Endothelial cell of umbilical vein (primary cell): ENCODE results near the gene MRPL17.

Experiments
- EZH2 ChIP-seq: IDR thresholded peaks from 2 replicates; pipeline ENCODE4 v1.6.1; 2012; ENCODE audit warnings: borderline replicate concordance, low read depth, mild to moderate bottlenecking, moderate library complexity, low read length, inconsistent platforms; ENCODE audit not compliant: severe bottlenecking
- FOS ChIP-seq: IDR thresholded peaks from 2 replicates; pipeline ENCODE4 v1.6.1; 2011; ENCODE audit warnings: mild to moderate bottlenecking, low read length, moderate library complexity, borderline replicate concordance; ENCODE audit not compliant: insufficient read depth
- GATA2 ChIP-seq: IDR thresholded peaks from 2 replicates; pipeline ENCODE4 v1.7.0; 2011; ENCODE audit warnings: low read depth, mild to moderate bottlenecking, moderate library complexity, mixed read lengths, low read length; ENCODE audit not compliant: insufficient read length, insufficient read depth
- JUN ChIP-seq: IDR thresholded peaks from 2 replicates; pipeline ENCODE4 v1.6.1; 2011; ENCODE audit warnings: borderline replicate concordance, low read depth; ENCODE audit not compliant: insufficient read length, insufficient read depth
- MYC ChIP-seq: IDR thresholded peaks from one replicate; pipeline ENCODE4 v1.6.1; 2011; ENCODE audit warnings: mild to moderate bottlenecking, low read depth, low read length
- POLR2A ChIP-seq: IDR thresholded peaks from 2 replicates; pipeline ENCODE4 v1.6.1; 2012; ENCODE audit warnings: low read depth, mild to moderate bottlenecking, control low read depth, low read length
- POLR2AphosphoS5 ChIP-seq: IDR thresholded peaks from 2 replicates; pipeline ENCODE4 v1.6.1; 2012; ENCODE audit warnings: low read depth, mild to moderate bottlenecking, control low read depth, low read length, moderate library complexity; ENCODE audit not compliant: insufficient read depth
- TF ChIP-seq, protein P1 (sequence below), 2 donors: IDR thresholded peaks; 1 replicate in 1 of 2; 2 replicates in 1 of 2; pipeline ENCODE4 v1.5.1; 2011; ENCODE audit warnings: low read length in 2 of 2, mild to moderate bottlenecking in 2 of 2, moderate library complexity in 2 of 2, control low read depth in 1 of 2, inconsistent platforms in 1 of 2, low read depth in 1 of 2; ENCODE audit not compliant: insufficient read depth in 1 of 2; ENCODE audit errors: extremely low read depth in 1 of 2
- TF ChIP-seq, protein P2 (sequence below): IDR thresholded peaks from 2 replicates; pipeline ENCODE4 v1.6.1; 2011; ENCODE audit not compliant: insufficient read depth, insufficient read length

DNA sequence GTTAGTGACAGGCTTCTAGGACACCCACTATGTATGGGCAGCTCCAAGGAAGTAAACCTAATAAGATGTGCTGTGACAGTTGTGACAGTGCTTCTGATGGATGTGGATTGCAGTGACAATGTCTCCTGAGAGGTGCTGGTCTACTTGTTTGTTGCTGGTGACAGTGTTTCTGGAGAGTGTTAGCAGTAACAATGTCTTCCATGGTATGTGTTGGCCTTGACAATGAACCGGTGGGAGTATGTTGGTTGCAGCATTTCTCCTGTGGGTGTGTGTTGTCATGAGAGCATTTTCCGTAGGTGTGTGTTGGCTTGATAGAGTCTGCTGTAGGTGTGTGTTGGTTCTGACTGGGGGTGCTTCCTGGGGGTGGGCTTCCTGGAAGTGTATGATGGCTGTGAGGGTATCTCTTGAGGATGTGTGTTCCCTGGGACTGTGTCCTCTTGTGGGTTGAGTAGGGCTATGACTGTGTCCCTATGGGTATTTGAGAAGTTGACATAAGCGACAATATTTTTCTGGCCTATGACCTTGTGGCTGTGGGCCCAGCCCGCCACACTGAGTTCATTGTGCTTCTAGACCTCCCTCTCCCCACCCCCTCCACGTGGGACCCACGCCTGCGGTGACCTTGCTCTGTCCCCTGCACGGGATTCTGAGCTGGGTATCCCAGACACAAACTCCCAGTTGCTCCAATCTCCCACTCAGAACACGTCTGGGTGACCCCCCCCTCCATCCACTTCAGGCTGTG lies 28.7 kb downstream of the MRPL17 start:
- TF ChIP-seq, protein P1, sequence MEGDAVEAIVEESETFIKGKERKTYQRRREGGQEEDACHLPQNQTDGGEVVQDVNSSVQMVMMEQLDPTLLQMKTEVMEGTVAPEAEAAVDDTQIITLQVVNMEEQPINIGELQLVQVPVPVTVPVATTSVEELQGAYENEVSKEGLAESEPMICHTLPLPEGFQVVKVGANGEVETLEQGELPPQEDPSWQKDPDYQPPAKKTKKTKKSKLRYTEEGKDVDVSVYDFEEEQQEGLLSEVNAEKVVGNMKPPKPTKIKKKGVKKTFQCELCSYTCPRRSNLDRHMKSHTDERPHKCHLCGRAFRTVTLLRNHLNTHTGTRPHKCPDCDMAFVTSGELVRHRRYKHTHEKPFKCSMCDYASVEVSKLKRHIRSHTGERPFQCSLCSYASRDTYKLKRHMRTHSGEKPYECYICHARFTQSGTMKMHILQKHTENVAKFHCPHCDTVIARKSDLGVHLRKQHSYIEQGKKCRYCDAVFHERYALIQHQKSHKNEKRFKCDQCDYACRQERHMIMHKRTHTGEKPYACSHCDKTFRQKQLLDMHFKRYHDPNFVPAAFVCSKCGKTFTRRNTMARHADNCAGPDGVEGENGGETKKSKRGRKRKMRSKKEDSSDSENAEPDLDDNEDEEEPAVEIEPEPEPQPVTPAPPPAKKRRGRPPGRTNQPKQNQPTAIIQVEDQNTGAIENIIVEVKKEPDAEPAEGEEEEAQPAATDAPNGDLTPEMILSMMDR (IDR thresholded peaks at IDR 0.05; ENCODE audit: extremely low read depth in 1 of 2, insufficient read depth in 1 of 2, low read depth in 1 of 2, low read length in 2 of 2), result no peak
- TF ChIP-seq POLR2A, result no peak
- TF ChIP-seq POLR2AphosphoS5, result no peak
- TF ChIP-seq MYC, result no peak
- TF ChIP-seq JUN, result no peak
- TF ChIP-seq EZH2, result no peak
- TF ChIP-seq FOS, result no peak
- TF ChIP-seq, protein P2, sequence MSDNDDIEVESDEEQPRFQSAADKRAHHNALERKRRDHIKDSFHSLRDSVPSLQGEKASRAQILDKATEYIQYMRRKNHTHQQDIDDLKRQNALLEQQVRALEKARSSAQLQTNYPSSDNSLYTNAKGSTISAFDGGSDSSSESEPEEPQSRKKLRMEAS, result no peak
- TF ChIP-seq GATA2, result no peak
